Bronchial epithelial cell (primary cell): ENCODE results near the gene EIF4EBP2. TPM values are rescaled to one million over a fixed set of nuclear protein-coding genes. Genes with fewer than 3 reads are reported as not detected.

ENCODE experiments used
- DNase-seq: peaks from one replicate; pipeline ENCODE4 v3.0.0-alpha.2; 2010; ENCODE audit warnings: low read depth
- FAIRE-seq: peaks from 2 replicates; lab custom pipeline; 2011; peaks lifted over from hg19 to GRCh38; lab: Jason Lieb, UNC
- H3K27me3 ChIP-seq: 2 replicates; pipeline ENCODE4 v1.5.1; 2011; ENCODE audit warnings: low read length; ENCODE audit not compliant: control insufficient read depth, insufficient read depth
- H3K36me3 ChIP-seq: 2 replicates; pipeline ENCODE4 v1.5.1; 2011; ENCODE audit warnings: low read length; ENCODE audit not compliant: control insufficient read depth, insufficient read depth
- H3K4me3 ChIP-seq: 2 replicates; pipeline ENCODE4 v1.5.1; 2011; ENCODE audit warnings: mild to moderate bottlenecking, low read depth, low read length, control low read depth
- total RNA-seq: library from RNA; depleted of rRNA; stranded (reverse); fragments of >200 nt; gene quantifications from 2 replicates; pipeline ENCODE4 v1.2.1, GENCODE V29; 2014
- TF ChIP-seq, protein P1 (sequence below): IDR thresholded peaks from 2 replicates; pipeline ENCODE4 v1.5.1; 2011; ENCODE audit warnings: mild to moderate bottlenecking, moderate library complexity, low read length, control low read depth, inconsistent platforms; ENCODE audit not compliant: insufficient read depth, severe bottlenecking

The EIF4EBP2 gene, protein sequence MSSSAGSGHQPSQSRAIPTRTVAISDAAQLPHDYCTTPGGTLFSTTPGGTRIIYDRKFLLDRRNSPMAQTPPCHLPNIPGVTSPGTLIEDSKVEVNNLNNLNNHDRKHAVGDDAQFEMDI
- 7.9 and 10.2 TPM in 2 replicates for total RNA-seq

DNA sequence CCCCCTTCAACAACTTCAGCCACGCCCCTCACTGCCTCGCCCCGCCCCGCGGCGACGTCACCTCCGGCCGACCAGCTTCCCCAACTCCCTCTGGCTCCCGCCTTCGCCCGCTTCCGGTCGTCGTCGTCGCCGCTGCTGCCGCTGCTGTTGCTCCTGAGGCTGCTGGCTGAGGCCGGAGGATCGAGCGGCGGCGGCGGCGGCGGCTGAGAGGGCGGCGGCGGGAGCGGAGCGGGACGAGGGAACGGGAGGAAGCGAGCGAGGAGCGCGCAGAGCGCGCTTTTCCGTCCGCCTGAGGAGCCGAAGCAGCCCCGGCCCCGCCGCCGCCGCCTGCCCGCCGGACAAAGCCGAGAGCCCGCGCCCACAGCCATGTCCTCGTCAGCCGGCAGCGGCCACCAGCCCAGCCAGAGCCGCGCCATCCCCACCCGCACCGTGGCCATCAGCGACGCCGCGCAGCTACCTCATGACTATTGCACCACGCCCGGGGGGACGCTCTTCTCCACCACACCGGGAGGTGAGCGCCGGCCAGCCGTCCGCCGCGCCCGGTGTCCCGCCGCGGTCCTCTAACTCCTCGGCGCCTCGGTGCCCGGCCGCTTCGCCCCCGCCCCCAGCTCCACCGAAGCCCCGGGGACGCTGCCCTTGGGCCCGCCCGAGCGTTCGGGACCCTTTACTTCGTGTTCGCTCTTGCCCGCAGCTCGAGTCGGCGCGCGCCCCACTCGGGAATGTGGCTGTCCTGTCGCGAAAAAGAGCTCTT is at the start of gene EIF4EBP2:
EIF4EBP2 (plus strand) TSS at position 110 of the 751 bp plus-strand sequence; CDS start at position 367, 257 bp downstream.
- FAIRE-seq (no peak), DNase-seq (peak; percentile 87)
- Histone ChIP-seq H3K4me3 (peak within 1 kb of the TSS; percentile 56), H3K27me3 (no peaks in the 10 kb centered on the region), H3K36me3 (no peaks in the 10 kb centered on the region)
- TF ChIP-seq, protein P1, sequence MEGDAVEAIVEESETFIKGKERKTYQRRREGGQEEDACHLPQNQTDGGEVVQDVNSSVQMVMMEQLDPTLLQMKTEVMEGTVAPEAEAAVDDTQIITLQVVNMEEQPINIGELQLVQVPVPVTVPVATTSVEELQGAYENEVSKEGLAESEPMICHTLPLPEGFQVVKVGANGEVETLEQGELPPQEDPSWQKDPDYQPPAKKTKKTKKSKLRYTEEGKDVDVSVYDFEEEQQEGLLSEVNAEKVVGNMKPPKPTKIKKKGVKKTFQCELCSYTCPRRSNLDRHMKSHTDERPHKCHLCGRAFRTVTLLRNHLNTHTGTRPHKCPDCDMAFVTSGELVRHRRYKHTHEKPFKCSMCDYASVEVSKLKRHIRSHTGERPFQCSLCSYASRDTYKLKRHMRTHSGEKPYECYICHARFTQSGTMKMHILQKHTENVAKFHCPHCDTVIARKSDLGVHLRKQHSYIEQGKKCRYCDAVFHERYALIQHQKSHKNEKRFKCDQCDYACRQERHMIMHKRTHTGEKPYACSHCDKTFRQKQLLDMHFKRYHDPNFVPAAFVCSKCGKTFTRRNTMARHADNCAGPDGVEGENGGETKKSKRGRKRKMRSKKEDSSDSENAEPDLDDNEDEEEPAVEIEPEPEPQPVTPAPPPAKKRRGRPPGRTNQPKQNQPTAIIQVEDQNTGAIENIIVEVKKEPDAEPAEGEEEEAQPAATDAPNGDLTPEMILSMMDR: no peak

DNA sequence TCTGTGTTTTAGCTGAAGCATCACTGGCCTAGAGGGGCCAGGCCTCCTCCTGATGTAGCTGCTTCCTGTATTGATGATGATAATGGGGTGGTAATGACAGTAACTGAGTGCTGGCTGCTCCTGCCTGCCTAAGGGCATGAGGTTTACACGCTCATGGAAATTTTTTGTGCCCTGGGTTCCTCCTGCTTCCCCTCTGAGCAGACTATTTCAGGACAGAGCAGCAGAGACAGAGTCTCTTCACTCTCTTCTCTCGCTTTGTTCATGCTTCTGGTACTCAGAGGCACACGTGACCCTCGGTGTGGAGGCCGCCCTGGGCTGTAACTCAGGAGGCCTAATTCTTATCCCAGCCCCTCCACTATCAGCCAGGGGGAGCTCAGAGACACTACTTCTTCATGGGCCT is 49.4 kb upstream of the EIF4EBP2 start:
- Histone ChIP-seq H3K27me3 (no peaks in the 10 kb centered on the region), H3K4me3 (no peak overlapping the region), H3K36me3 (no peaks in the 10 kb centered on the region)
- DNase-seq: no peak
- TF ChIP-seq, protein P1: no peak
- no peak for FAIRE-seq

DNA sequence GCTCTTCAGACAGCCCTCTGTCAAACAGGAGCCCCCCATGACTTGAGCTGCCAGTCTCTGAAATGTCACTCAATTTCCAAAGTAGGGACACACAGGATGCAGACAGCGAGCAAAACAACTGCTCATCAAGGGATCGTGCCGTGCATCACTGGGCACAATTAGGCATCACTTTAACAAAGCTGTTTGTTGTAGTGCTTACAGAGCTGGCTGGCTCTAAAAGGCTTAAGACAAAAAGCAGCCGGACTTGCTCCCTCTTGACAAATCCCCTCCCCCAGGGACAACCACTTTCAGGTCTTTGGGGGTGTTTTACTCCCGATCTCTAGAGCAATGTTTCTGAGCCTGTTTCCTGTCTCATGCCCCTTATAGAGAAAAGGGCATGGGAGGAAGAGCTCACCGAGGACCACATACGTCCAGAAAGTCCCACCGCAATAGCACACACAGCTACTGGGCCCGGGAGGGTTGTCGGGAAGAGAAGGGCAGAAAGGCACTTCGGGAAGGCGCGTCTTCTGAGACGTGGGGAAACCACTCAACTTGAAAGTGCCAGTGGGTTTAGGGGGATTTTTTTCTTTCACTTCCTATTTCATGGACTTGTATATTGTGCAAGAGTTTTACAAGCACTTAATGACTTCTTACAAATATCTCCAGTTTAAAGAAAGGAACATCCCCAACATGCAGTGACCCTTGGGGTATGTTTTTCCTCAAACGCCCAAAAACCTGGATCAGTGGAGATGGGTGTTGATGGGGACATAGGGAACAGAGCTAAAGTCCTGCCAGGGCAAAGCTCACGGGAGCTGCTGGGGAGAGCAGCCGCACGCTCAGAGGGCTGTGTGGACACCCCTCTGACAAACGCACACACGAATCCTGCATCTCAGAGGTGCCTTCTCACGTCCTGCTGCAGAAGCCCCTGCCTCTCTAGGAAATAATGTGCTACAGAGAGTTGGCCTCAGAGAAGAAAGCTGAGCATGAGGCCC is 48.6 kb upstream of the EIF4EBP2 start:
- DNase-seq: no peak
- TF ChIP-seq, protein P1: no peak
- Histone ChIP-seq H3K27me3 (no peaks in the 10 kb centered on the region), H3K36me3 (no peaks in the 10 kb centered on the region), H3K4me3 (no peak overlapping the region)
- no peak for FAIRE-seq

DNA sequence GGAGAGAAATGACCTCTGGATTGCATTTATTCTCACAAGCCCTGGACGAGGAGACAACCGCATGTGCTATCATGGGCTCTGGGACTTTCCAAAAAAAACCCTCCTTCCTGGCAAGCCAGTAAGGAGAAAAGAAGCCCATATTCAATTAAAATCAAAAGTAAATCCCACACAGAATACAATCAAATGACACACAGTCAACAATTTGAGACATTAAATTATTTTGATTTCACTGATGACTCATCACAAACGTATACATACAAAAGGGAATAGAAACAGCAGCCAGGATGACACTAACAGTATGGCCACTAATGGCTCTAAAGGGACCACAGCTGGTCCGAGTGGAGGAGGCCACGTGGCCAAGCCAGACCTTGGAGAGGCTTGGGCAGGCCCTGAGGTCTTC is 46.4 kb upstream of the EIF4EBP2 start:
- Histone ChIP-seq H3K27me3 (no peaks in the 10 kb centered on the region), H3K36me3 (no peaks in the 10 kb centered on the region), H3K4me3 (no peak overlapping the region)
- DNase-seq (no peak), FAIRE-seq (no peak)
- TF ChIP-seq, protein P1: no peak

DNA sequence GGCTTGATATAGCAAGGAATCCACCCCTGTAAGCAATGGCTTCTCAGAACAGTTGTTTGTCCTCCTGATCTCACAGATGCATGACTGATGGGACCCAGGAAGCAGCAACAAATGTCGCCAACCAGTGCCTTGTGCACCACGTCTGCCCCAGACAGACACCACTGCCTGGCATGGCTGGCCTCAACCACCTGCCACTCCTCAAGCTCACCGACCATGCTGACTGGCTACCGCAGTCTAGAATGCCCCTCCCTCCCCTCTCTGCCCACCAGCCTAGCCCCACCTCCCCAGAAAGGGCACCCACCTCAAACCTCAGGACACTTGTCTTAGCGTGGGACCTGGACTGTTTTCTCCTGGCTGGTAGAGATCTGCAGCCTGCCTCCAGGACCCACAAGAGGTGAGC is 45.5 kb upstream of the EIF4EBP2 start:
- TF ChIP-seq, protein P1: no peak
- Histone ChIP-seq H3K4me3 (no peak overlapping the region), H3K27me3 (no peaks in the 10 kb centered on the region), H3K36me3 (no peaks in the 10 kb centered on the region)
- DNase-seq (no peak), FAIRE-seq (no peak)
